AG04449 (cell line): Measurements from ENCODE around the gene ASB14.

Source experiments
- CTCF ChIA-PET: fragments of 350-600 bp; formaldehyde crosslinking; extraction: SDS; loops from one replicate; lab custom pipeline; 2021; ENCODE audit warnings: antibody characterized with exemption; lab: Yijun Ruan, JAX
- POLR2A ChIA-PET: fragments of 400-600, 350-600 bp; formaldehyde crosslinking; extraction: SDS; loops from one replicate; lab custom pipeline; 2020; ENCODE audit warnings: antibody characterized with exemption, inconsistent platforms; lab: Yijun Ruan, JAX
- DNase-seq: peaks from one replicate; pipeline ENCODE4 v3.0.0-alpha.2; 2010; ENCODE audit warnings: low read depth, low spot score
- H3K4me3 ChIP-seq: 2 replicates; pipeline ENCODE4 v1.5.1; 2011; ENCODE audit warnings: low read depth, mild to moderate bottlenecking, control low read depth, low read length
- CTCF ChIP-seq: IDR thresholded peaks from one replicate; pipeline ENCODE4 v1.5.1; 2011; ENCODE audit warnings: mild to moderate bottlenecking, moderate library complexity, low read length, control low read depth, inconsistent platforms; ENCODE audit not compliant: insufficient read depth; ENCODE audit errors: missing control alignments

ASB14 gene

DNA sequence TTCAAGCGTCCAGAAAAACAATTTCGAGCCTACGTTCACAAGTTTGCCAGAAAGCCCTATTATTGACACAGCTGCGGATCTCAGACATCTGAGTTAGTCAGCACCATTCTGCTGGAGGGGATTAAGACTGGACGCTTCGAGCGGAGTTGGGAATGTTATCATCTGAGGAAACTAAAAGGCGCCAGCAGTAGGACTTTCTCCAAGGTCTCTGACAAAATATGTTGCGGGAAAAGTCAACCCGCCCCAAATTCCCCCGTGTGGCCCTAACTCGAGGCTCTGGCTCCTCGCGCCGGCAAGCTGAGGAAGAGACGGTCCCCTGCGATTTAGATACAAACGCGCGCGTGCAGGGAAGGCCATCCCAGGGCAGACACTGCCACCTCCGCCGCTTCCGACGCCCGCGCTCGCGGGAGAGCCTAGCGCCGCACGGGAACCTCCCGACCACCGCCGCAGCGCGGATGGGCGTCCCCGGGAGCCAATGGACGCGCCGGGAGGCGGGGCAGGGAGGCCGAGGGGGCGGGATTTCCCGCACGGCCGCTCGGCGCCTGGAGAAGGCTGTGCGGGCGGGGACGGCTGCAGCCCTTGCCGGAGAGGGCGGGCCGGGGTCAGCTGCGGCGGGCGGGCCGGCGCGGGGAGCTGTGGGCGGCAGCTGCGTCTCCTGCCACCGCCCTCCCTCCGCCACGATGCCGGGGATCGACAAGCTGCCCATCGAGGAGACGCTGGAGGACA, 65.1 kb downstream of the ASB14 start, which contains the start of gene APPL1:
Gene APPL1 (plus strand): TSS at position 526 of the 726 bp plus-strand sequence. CDS start 155 bp downstream, at position 681.
- POLR2A ChIA-PET = interaction anchor here (1.1 kb wide), 1 partner anchor 329 kb away, joined by 4 read pairs; the partner anchor contains the start of gene PDE12
- CTCF ChIA-PET = interaction anchor here (1.1 to 1.5 kb wide), 4 partner anchors 57 to 232 kb away, joined by 3 to 9 read pairs (median 7); no protein-coding TSS in a partner anchor

GRCh38 chr3:57226176-57226575, 66.3 kb downstream of the ASB14 start:
- no peak overlapping the region for H3K4me3 ChIP-seq
- no peak for DNase-seq
- TF ChIP-seq CTCF = no peak
- CTCF ChIA-PET = interaction anchor here (1.1 to 1.5 kb wide), 5 partner anchors 19 to 231 kb away, joined by 3 to 9 read pairs (median 7); no protein-coding TSS in a partner anchor
- POLR2A ChIA-PET = no interaction called here

More for the DNA sequence above, 65.1 kb downstream of the ASB14 start, which contains the start of gene APPL1:
- peak within 1 kb of the TSS; percentile 92 for H3K4me3 ChIP-seq
- TF ChIP-seq CTCF = no peak
- DNase-seq = peak; percentile 33

GRCh38 chr3:57224856-57225255, 67.6 kb downstream of the ASB14 start:
- no peak for DNase-seq
- no peak for TF ChIP-seq CTCF
- no peak overlapping the region for H3K4me3 ChIP-seq
- CTCF ChIA-PET = interaction anchor here (1.5 to 4.5 kb wide), 2 partner anchors 54 to 124 kb away, joined by 4 to 69 read pairs; no protein-coding TSS in a partner anchor
- POLR2A ChIA-PET = no interaction called here

GRCh38 chr3:57221883-57222282, 70.6 kb downstream of the ASB14 start:
- DNase-seq = no peak
- H3K4me3 ChIP-seq = no peak overlapping the region
- POLR2A ChIA-PET = no interaction called here
- no peak for TF ChIP-seq CTCF
- CTCF ChIA-PET = interaction anchor here (0.6 to 4.5 kb wide), 16 partner anchors 9 to 226 kb away, joined by 3 to 69 read pairs (median 3); partner anchors contain the start of gene IL17RD
